K562 (cell line): ENCODE measurements around the gene ST6GALNAC3. TPM values are rescaled to one million over a fixed set of nuclear protein-coding genes. Genes with fewer than 3 reads are reported as not detected.

ENCODE experiments used
- ATAC-seq: fragments of 200-7000 bp; cut with Tn5 transposase; 3 replicates; pipeline ENCODE4 v1.9.1; 2020; ENCODE audit warnings: moderate library complexity
- BruUV-seq: library from RNA; stranded (reverse); fragments of 400-500 nt; replicated peaks from 2 replicates; lab custom pipeline; 2021; lab: Mats Ljungman, UMichigan
- CTCF ChIA-PET: fragments of 300-600 bp; formaldehyde crosslinking; extraction: SDS; loops from one replicate; lab custom pipeline; 2021; ENCODE audit warnings: low intra/inter-chr PET ratio; lab: Yijun Ruan, JAX
- POLR2A ChIA-PET: fragments of 300-600, 350-650 bp; sonication (Branson Sonifier 250); formaldehyde crosslinking; extraction: SDS; loops from one replicate; lab custom pipeline; 2021; ENCODE audit warnings: antibody characterized with exemption, inconsistent platforms; lab: Yijun Ruan, JAX
- DNase-seq, 4 experiments: peaks; one replicate each; pipeline versions ENCODE4 v3.0.0 to v3.0.0-alpha.2; 2011 to 2018; ENCODE audit warnings: low spot score in 3 of 4, mixed read lengths in 3 of 4; ENCODE audit errors: extremely low read depth in 1 of 4
- FAIRE-seq: peaks from 2 replicates; lab custom pipeline; 2011; peaks lifted over from hg19 to GRCh38; lab: Jason Lieb, UNC
- H2AFZ ChIP-seq: 2 replicates; pipeline ENCODE4 v1.6.0; 2011; ENCODE audit warnings: low read depth, low read length, control low read depth, inconsistent platforms
- H3K27ac ChIP-seq: fragments of 200-600 bp; 3 replicates; pipeline ENCODE4 v1.8.0; 2011; ENCODE audit warnings: low read depth, mild to moderate bottlenecking, control low read depth, inconsistent platforms, low read length, moderate library complexity, mixed read lengths; ENCODE audit errors: extremely low read depth
- H3K27me3 ChIP-seq, 2 experiments: fragments of 300-600 bp in 1 of 2; 2 replicates in 1 of 2; 3 replicates in 1 of 2; pipeline versions ENCODE4 v1.6.0 to v1.8.0; 2011; ENCODE audit warnings: inconsistent platforms in 2 of 2, low read length in 2 of 2, mild to moderate bottlenecking in 1 of 2, mixed read lengths in 1 of 2, moderate library complexity in 1 of 2; ENCODE audit not compliant: control insufficient read depth in 2 of 2, insufficient read depth in 2 of 2
- H3K36me3 ChIP-seq: fragments of 300-600 bp; 3 replicates; pipeline ENCODE4 v1.8.0; 2011; ENCODE audit warnings: mild to moderate bottlenecking, low read length, inconsistent platforms; ENCODE audit not compliant: control insufficient read depth, insufficient read depth
- H3K4me1 ChIP-seq, 2 experiments: fragments of 200-600 bp in 1 of 2; replicated peaks in 1 of 2; 2 replicates in 1 of 2; 3 replicates in 1 of 2; pipeline versions ENCODE4 v1.5.1 to v1.8.0; 2011; ENCODE audit warnings: inconsistent platforms in 2 of 2, low read length in 2 of 2, mild to moderate bottlenecking in 1 of 2, mixed read lengths in 1 of 2, moderate library complexity in 1 of 2; ENCODE audit not compliant: control insufficient read depth in 2 of 2, insufficient read depth in 2 of 2
- H3K4me2 ChIP-seq: 2 replicates; pipeline ENCODE4 v1.6.1; 2011; ENCODE audit warnings: low read length, control low read depth, inconsistent platforms, mixed read lengths; ENCODE audit not compliant: insufficient read depth
- H3K4me3 ChIP-seq: fragments of 200-600 bp; sonication (generic), shearing (Covaris generic); 2 replicates; pipeline ENCODE4 v1.5.1; 2016; ENCODE audit warnings: control low read depth, inconsistent platforms
- H3K79me2 ChIP-seq: fragments of 200-600 bp; 3 replicates; pipeline ENCODE4 v1.8.0; 2011; ENCODE audit warnings: low read length, inconsistent platforms; ENCODE audit not compliant: control insufficient read depth, insufficient read depth
- H3K9ac ChIP-seq, 2 experiments: 2 replicates each; pipeline versions ENCODE4 v1.6.0 to v1.6.1; 2011; ENCODE audit warnings: low read depth in 2 of 2, low read length in 2 of 2, control low read depth in 1 of 2, inconsistent platforms in 1 of 2, mild to moderate bottlenecking in 1 of 2, mixed read lengths in 1 of 2; ENCODE audit not compliant: insufficient read depth in 1 of 2
- H3K9me1 ChIP-seq: one replicate; pipeline ENCODE4 v1.6.0; 2011; ENCODE audit warnings: inconsistent platforms, mild to moderate bottlenecking, low read length, moderate library complexity; ENCODE audit not compliant: control insufficient read depth, insufficient read depth
- H3K9me3 ChIP-seq: replicated peaks from 2 replicates; pipeline ENCODE4 v1.5.1; 2011; ENCODE audit warnings: low read depth, low read length, inconsistent platforms; ENCODE audit not compliant: control insufficient read depth, insufficient read depth
- H4K20me1 ChIP-seq: replicated peaks from 2 replicates; pipeline ENCODE4 v1.6.1; 2011; ENCODE audit warnings: low read length, inconsistent platforms, mixed read lengths; ENCODE audit not compliant: control insufficient read depth, insufficient read depth
- CAMTA2 ChIP-seq: fragments of 250-450 bp; sonication (Bioruptor Pico); conservative IDR thresholded peaks from 2 replicates; pipeline ENCODE4 v1.5.1; 2022
- KAT8 ChIP-seq: fragments of 450-650 bp; IDR thresholded peaks from 2 replicates; pipeline ENCODE4 v1.6.1; 2016; ENCODE audit warnings: low read depth, mild to moderate bottlenecking
- PHB ChIP-seq: fragments of 250-450 bp; sonication (Bioruptor Pico); IDR thresholded peaks from 2 replicates; pipeline ENCODE4 v1.5.0; 2021
- RBM34 ChIP-seq: fragments of 200-400 bp; formaldehyde crosslinking; IDR thresholded peaks from 2 replicates; pipeline ENCODE4 v1.6.1; 2018; ENCODE audit warnings: low read length, borderline replicate concordance; ENCODE audit not compliant: insufficient read depth
- SRSF9 ChIP-seq: fragments of 200-400 bp; formaldehyde crosslinking; IDR thresholded peaks from 2 replicates; pipeline ENCODE4 v1.6.1; 2017; ENCODE audit warnings: low read depth, low read length, borderline replicate concordance
- TAF7 ChIP-seq: fragments of 450-650 bp; IDR thresholded peaks from 2 replicates; pipeline ENCODE4 v1.6.1; 2016; ENCODE audit warnings: missing genetic modification characterization, missing compliant biosample characterization
- ZC3H8 ChIP-seq: fragments of 450-650 bp; IDR thresholded peaks from 2 replicates; pipeline ENCODE4 v1.6.1; 2017
- ZKSCAN3 ChIP-seq: fragments of 250-450 bp; sonication (Bioruptor Pico); IDR thresholded peaks from 2 replicates; pipeline ENCODE4 v1.4.0; 2020
- WGBS: fragments of 100-300 bp; shearing (Covaris generic); methylation state at CpG from one replicate; pipeline ENCODE4 v1.1.6; 2016; ENCODE audit warnings: low coverage, mixed read lengths; ENCODE audit not compliant: insufficient coverage; ENCODE audit errors: missing lambda C conversion rate; 5-methylcytosine and 5-hydroxymethylcytosine counted together
- in situ Hi-C: fragments of 300-500 bp; cut with MboI; formaldehyde crosslinking; loops from 4 replicates; pipeline ENCODE4 v1.15.0; 2018; ENCODE audit warnings: inconsistent platforms, mixed read lengths
- intact Hi-C: fragments of 100-400 bp; cut with micrococcal nuclease; formaldehyde crosslinking; loops from 2 replicates; pipeline ENCODE4 v1.14.2; 2022
- polyA plus RNA-seq, 8 experiments: library from polyadenylated mRNA; depleted of rRNA in 4 of 8; stranded (reverse) in 5 of 8; unstranded in 3 of 8; fragments of >200 nt; fragmentation: Nextera tagmentation in 2 of 8; fragmentation: Illumina TruSeq in 1 of 8; extraction: Ambion mirVana in 2 of 8; extraction: Trizol in 1 of 8; gene quantifications; 2 replicates each; pipeline versions ENCODE4 v1.2.1 to v1.2.3, GENCODE V29; 2011 to 2014; ENCODE audit warnings: inconsistent platforms in 1 of 8, missing spikeins in 1 of 8
- total RNA-seq, 7 experiments: library from RNA; depleted of rRNA in 6 of 7; stranded (reverse); fragments of >200 nt in 6 of 7; fragmentation: Illumina TruSeq in 2 of 7; extraction: Trizol in 2 of 7; gene quantifications; 2 replicates each; pipeline versions ENCODE4 v1.2.1 to v1.2.3, GENCODE V29; 2011 to 2021; ENCODE audit warnings: low replicate concordance in 1 of 7
- TF ChIP-seq, protein P1 (sequence below): fragments of 450-650 bp; IDR thresholded peaks from 2 replicates; pipeline ENCODE4 v1.6.1; 2016; ENCODE audit warnings: low read depth

Gene ST6GALNAC3
- total and polyA plus RNA-seq, 9 of the 15 experiments (the other 6 are each of a cell fraction or from before 2014, with no cell fraction given): 0.04 to 0.29 (median 0.18) TPM; not detected in 6

GRCh38 chr1:76496871-76497270 is 422.3 kb downstream of the ST6GALNAC3 start:
- CTCF ChIA-PET: no interaction called here
- in situ Hi-C loops: no loop called here
- no peaks in the 10 kb centered on the region for H4K20me1 ChIP-seq
- 6% methylated on average over 3 of the region's 3 CpGs for WGBS
- H3K4me1 ChIP-seq: no peaks in the 10 kb centered on the region
- no peak overlapping the region for H2AFZ ChIP-seq
- no TSS peak for BruUV-seq
- H3K9me1 ChIP-seq: no peaks in the 10 kb centered on the region
- no peak overlapping the region for H3K4me2 ChIP-seq
- no peaks in the 10 kb centered on the region for H3K36me3 ChIP-seq
- H3K9me3 ChIP-seq: no peaks in the 10 kb centered on the region
- H3K9ac ChIP-seq: no peak overlapping the region
- no peak for DNase-seq
- H3K4me3 ChIP-seq: no peak overlapping the region
- no peak for FAIRE-seq
- no peak for ATAC-seq
- H3K27me3 ChIP-seq: no peaks in the 10 kb centered on the region
- no peak overlapping the region for H3K27ac ChIP-seq
- intact Hi-C loops: no loop called here
- TF ChIP-seq RBM34 (no peak), CAMTA2 (CRISPR knock-in tag) (no peak), KAT8 (no peak), ZKSCAN3 (CRISPR knock-in tag) (no peak), TAF7 (tag) (no peak), PHB (CRISPR knock-in tag) (no peak), SRSF9 (no peak), ZC3H8 (no peak)
- TF ChIP-seq, protein P1, sequence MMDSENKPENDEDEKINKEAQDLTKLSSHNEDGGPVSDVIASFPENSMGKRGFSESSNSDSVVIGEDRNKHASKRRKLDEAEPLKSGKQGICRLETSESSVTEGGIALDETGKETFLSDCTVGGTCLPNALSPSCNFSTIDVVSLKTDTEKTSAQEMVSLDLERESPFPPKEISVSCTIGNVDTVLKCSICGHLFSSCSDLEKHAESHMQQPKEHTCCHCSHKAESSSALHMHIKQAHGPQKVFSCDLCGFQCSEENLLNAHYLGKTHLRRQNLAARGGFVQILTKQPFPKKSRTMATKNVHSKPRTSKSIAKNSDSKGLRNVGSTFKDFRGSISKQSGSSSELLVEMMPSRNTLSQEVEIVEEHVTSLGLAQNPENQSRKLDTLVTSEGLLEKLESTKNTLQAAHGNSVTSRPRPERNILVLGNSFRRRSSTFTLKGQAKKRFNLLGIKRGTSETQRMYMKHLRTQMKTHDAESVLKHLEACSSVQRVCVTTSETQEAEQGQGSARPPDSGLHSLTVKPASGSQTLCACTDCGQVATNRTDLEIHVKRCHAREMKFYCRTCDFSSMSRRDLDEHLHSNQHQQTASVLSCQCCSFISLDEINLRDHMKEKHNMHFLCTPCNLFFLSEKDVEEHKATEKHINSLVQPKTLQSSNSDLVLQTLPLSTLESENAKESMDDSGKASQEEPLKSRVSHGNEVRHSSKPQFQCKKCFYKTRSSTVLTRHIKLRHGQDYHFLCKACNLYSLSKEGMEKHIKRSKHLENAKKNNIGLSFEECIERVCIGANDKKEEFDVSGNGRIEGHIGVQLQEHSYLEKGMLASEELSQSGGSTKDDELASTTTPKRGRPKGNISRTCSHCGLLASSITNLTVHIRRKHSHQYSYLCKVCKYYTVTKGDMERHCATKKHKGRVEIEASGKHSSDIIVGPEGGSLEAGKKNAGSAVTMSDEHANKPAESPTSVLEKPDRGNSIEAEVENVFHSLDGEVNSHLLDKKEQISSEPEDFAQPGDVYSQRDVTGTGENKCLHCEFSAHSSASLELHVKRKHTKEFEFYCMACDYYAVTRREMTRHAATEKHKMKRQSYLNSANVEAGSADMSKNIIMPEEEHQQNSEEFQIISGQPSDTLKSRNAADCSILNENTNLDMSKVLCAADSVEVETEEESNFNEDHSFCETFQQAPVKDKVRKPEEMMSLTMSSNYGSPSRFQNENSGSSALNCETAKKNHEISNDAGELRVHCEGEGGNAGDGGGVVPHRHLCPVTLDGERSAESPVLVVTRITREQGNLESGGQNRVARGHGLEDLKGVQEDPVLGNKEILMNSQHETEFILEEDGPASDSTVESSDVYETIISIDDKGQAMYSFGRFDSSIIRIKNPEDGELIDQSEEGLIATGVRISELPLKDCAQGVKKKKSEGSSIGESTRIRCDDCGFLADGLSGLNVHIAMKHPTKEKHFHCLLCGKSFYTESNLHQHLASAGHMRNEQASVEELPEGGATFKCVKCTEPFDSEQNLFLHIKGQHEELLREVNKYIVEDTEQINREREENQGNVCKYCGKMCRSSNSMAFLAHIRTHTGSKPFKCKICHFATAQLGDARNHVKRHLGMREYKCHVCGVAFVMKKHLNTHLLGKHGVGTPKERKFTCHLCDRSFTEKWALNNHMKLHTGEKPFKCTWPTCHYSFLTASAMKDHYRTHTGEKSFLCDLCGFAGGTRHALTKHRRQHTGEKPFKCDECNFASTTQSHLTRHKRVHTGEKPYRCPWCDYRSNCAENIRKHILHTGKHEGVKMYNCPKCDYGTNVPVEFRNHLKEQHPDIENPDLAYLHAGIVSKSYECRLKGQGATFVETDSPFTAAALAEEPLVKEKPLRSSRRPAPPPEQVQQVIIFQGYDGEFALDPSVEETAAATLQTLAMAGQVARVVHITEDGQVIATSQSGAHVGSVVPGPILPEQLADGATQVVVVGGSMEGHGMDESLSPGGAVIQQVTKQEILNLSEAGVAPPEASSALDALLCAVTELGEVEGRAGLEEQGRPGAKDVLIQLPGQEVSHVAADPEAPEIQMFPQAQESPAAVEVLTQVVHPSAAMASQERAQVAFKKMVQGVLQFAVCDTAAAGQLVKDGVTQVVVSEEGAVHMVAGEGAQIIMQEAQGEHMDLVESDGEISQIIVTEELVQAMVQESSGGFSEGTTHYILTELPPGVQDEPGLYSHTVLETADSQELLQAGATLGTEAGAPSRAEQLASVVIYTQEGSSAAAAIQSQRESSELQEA: no peak
- POLR2A ChIA-PET: no interaction called here
- no peaks in the 10 kb centered on the region for H3K79me2 ChIP-seq
